ENCODE data around the gene EIF2A. TPM values are rescaled to one million over a fixed set of nuclear protein-coding genes. Genes with fewer than 3 reads are reported as not detected.

The EIF2A gene
- total and polyA plus RNA-seq, 2 of the 13 experiments (the other 11 are each of a cell fraction or from before 2014, with no cell fraction given), result 124 to 139 TPM

DNA sequence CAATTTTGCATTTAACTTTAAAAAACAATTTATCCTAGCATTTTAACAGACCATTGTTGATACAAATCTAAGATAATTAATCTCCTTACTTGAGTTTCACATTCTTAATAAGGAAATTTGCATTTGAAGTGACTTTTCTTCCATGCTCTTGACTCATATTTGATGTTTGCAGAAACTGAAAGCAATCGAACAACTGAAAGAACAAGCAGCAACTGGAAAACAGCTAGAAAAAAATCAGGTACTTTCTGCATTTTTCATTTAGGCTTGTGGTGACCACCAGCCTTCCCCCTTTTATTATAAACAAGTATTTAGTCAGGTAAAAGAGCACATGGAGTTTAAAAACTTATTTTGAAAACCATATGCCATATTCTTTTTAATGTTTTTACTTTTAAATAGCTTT is 36.4 kb downstream of the EIF2A start (continued):
- TF ChIP-seq, protein P1, sequence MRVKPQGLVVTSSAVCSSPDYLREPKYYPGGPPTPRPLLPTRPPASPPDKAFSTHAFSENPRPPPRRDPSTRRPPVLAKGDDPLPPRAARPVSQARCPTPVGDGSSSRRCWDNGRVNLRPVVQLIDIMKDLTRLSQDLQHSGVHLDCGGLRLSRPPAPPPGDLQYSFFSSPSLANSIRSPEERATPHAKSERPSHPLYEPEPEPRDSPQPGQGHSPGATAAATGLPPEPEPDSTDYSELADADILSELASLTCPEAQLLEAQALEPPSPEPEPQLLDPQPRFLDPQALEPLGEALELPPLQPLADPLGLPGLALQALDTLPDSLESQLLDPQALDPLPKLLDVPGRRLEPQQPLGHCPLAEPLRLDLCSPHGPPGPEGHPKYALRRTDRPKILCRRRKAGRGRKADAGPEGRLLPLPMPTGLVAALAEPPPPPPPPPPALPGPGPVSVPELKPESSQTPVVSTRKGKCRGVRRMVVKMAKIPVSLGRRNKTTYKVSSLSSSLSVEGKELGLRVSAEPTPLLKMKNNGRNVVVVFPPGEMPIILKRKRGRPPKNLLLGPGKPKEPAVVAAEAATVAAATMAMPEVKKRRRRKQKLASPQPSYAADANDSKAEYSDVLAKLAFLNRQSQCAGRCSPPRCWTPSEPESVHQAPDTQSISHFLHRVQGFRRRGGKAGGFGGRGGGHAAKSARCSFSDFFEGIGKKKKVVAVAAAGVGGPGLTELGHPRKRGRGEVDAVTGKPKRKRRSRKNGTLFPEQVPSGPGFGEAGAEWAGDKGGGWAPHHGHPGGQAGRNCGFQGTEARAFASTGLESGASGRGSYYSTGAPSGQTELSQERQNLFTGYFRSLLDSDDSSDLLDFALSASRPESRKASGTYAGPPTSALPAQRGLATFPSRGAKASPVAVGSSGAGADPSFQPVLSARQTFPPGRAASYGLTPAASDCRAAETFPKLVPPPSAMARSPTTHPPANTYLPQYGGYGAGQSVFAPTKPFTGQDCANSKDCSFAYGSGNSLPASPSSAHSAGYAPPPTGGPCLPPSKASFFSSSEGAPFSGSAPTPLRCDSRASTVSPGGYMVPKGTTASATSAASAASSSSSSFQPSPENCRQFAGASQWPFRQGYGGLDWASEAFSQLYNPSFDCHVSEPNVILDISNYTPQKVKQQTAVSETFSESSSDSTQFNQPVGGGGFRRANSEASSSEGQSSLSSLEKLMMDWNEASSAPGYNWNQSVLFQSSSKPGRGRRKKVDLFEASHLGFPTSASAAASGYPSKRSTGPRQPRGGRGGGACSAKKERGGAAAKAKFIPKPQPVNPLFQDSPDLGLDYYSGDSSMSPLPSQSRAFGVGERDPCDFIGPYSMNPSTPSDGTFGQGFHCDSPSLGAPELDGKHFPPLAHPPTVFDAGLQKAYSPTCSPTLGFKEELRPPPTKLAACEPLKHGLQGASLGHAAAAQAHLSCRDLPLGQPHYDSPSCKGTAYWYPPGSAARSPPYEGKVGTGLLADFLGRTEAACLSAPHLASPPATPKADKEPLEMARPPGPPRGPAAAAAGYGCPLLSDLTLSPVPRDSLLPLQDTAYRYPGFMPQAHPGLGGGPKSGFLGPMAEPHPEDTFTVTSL (CRISPR knock-in tag; IDR thresholded peaks at IDR 0.05; ENCODE audit: borderline replicate concordance), result no peak
- TF ChIP-seq ZNF772 (CRISPR knock-in tag; IDR thresholded peaks at IDR 0.05), result no peak

DNA sequence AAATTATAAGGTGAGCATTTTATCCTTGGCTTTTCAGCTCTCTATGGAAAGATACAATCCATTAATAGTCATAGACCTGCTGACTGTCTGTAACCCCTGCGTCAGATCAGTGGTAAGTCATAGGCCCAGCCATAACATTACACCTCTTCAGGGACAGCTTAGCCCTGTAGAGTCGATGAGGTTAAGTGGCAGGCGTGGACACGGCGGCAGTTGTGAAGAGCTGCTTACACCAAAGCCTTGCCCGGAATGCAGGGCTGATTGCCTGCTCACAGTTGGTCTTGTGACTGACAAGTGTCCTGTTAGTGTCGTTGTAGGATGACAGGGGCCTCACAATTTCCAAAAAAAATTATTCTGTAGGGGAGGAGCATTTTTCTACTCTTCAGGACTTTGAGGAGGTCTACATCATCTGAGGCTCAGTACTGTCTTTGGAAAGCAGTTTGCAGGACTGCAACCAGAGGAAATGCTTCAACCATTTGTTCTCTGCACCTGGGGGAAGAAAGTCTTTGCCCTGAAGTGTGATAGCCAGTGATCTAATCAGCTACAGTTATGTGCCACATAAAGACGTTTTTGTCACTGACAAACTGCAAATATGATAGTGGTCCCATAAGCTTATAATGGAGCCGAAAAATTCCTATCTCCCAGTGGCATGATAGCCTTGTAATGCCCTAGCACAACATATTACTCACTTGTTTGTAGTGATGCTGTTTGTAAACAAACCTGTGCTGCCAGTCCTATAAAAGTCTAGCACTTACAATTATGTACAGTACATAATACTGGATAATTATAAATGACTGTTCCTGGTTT is 41.6 kb downstream of the EIF2A start:
- Histone ChIP-seq H3K79me2 (ENCODE audit: insufficient read depth, low read length) (peaks cover 2% of the 10 kb centered on the region), H3K9ac (ENCODE audit: insufficient read depth, low read depth, low read length) (no peak overlapping the region), H3K4me3 (replicated peaks in 1 of 3; ENCODE audit: insufficient read depth in 1 of 3, low read depth in 2 of 3, low read length in 3 of 3) (no peak overlapping the region), H3K4me1 (ENCODE audit: insufficient read depth, low read length) (no peaks in the 10 kb centered on the region), H3K4me2 (ENCODE audit: low read depth, low read length) (no peak overlapping the region), H4K20me1 (ENCODE audit: insufficient read depth, low read length) (no peaks in the 10 kb centered on the region), H3K9me3 (ENCODE audit: low read length) (no peaks in the 10 kb centered on the region), H3K36me3 (replicated peaks in 1 of 2; ENCODE audit: control insufficient read depth in 1 of 2, insufficient read depth in 2 of 2, low read length in 2 of 2) (peaks cover 1 to 25% of the 10 kb centered on the region in 2 experiments; a peak in 3 of 5 replicates), H3K27ac (ENCODE audit: extremely low read length, insufficient read depth, low read length) (no peak overlapping the region), H3K27me3 (ENCODE audit: control insufficient read depth in 1 of 2, insufficient read depth in 2 of 2, low read length in 2 of 2) (no peaks in the 10 kb centered on the region), H2AFZ (ENCODE audit: low read length) (no peak overlapping the region)
- ChIA-PET POLR2A (interaction anchor here (1.4 kb wide), 1 partner anchor 15 kb away, joined by 4 read pairs; the partner anchor contains the start of gene SELENOT), CTCF (ENCODE audit: low intra/inter-chr PET ratio, low total read pairs) (no interaction called here)
- DNase-seq (ENCODE audit: low spot score), result no peak
- no TSS peak for BruUV-seq (replicated peaks)
- no peak for FAIRE-seq
- 50% methylated on average over 3 of the region's 9 CpGs for WGBS (ENCODE audit: low lambda C conversion rate)
- peak; percentile 53 for ATAC-seq
- intact Hi-C loops (cut with micrococcal nuclease; ENCODE audit: unreplicated experiment), result no loop called here
- in situ Hi-C loops (cut with HindIII; ENCODE audit: extremely low pct_ligation_motif_present, low pct_unique_long_range_greater_than_20kb), result no loop called here
- TF ChIP-seq, protein P2, sequence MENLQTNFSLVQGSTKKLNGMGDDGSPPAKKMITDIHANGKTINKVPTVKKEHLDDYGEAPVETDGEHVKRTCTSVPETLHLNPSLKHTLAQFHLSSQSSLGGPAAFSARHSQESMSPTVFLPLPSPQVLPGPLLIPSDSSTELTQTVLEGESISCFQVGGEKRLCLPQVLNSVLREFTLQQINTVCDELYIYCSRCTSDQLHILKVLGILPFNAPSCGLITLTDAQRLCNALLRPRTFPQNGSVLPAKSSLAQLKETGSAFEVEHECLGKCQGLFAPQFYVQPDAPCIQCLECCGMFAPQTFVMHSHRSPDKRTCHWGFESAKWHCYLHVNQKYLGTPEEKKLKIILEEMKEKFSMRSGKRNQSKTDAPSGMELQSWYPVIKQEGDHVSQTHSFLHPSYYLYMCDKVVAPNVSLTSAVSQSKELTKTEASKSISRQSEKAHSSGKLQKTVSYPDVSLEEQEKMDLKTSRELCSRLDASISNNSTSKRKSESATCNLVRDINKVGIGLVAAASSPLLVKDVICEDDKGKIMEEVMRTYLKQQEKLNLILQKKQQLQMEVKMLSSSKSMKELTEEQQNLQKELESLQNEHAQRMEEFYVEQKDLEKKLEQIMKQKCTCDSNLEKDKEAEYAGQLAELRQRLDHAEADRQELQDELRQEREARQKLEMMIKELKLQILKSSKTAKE (CRISPR knock-in tag; IDR thresholded peaks at IDR 0.05; ENCODE audit: borderline replicate concordance), result no peak
- peak; percentile 24 for TF ChIP-seq RBM22 (optimal IDR thresholded peaks at IDR 0.05; ENCODE audit: low read length)
